Measurements from ENCODE around the gene SHISA4. TPM values are rescaled to one million over a fixed set of nuclear protein-coding genes. Genes with fewer than 3 reads are reported as not detected.

The SHISA4 gene
- total and polyA plus RNA-seq, 12 donors: 32.9 to 221 (median 77.9) TPM

- no peaks in the 10 kb centered on the region for H3K9me3 ChIP-seq (replicated peaks in 1 of 3)
- H3K27ac ChIP-seq: peak overlapping the region in 3 of 5 donors; percentile 71 to 78 (median 74)
- intact Hi-C loops (cut with DNase I): no loop called here
- no peak for TF ChIP-seq POLR2A (IDR thresholded peaks at IDR 0.05)
- TF ChIP-seq CTCF (IDR thresholded peaks at IDR 0.05): no peak
- H3K4me1 ChIP-seq (replicated peaks in 1 of 2): peaks cover 33 to 52% of the 10 kb centered on the region in 2 donors
- peak in 2 of 7 donors; percentile 30 to 51 for DNase-seq
- no peaks in the 10 kb centered on the region for H3K27me3 ChIP-seq
- peak overlapping the region; percentile 34 to 86 (median 51) for H3K4me3 ChIP-seq
- H3K36me3 ChIP-seq (replicated peaks in 1 of 2): no peaks in the 10 kb centered on the region
- WGBS, 4 donors: 13 to 26% (median 18%) methylated on average over 14 to 33 of the region's 33 CpGs
Measured at GRCh38 chr1:201889090-201889968, 631 bp downstream of the SHISA4 start.

- no peaks in the 10 kb centered on the region for H3K36me3 ChIP-seq (replicated peaks in 1 of 2)
- no peak overlapping the region for H3K4me3 ChIP-seq
- DNase-seq: peak in 1 of 7 donors; percentile 21
- peaks cover 24 to 43% of the 10 kb centered on the region in 2 donors for H3K4me1 ChIP-seq (replicated peaks in 1 of 2)
- H3K27me3 ChIP-seq: no peaks in the 10 kb centered on the region
- intact Hi-C loops (cut with DNase I): loop anchor here (10.0 kb wide), 1 partner anchor 235 kb away; the partner anchor contains the start of gene GPR37L1 (in 2 of the 2)
- peak overlapping the region in 1 of 5 donors; percentile 11 for H3K27ac ChIP-seq
- no peaks in the 10 kb centered on the region for H3K9me3 ChIP-seq (replicated peaks in 1 of 3)
- no peak for TF ChIP-seq CTCF (IDR thresholded peaks at IDR 0.05)
- TF ChIP-seq POLR2A (IDR thresholded peaks at IDR 0.05): no peak
- 88 to 93% (median 91%) methylated on average over 6 to 7 of the region's 7 CpGs for WGBS, 4 donors
Measured at GRCh38 chr1:201890223-201890622, 1.5 kb downstream of the SHISA4 start.

- no peak for DNase-seq
- intact Hi-C loops (cut with DNase I): loop anchor here (10.0 kb wide), 1 partner anchor 234 kb away; the partner anchor contains the start of gene GPR37L1 (in 2 of the 2)
- 73 to 87% (median 80%) methylated on average over 2 to 3 of the region's 3 CpGs for WGBS, 4 donors
- no peaks in the 10 kb centered on the region for H3K36me3 ChIP-seq (replicated peaks in 1 of 2)
- no peaks in the 10 kb centered on the region for H3K27me3 ChIP-seq
- TF ChIP-seq CTCF (IDR thresholded peaks at IDR 0.05) (no peak), POLR2A (IDR thresholded peaks at IDR 0.05) (no peak)
- peak overlapping the region in 1 of 5 donors; percentile 31 for H3K27ac ChIP-seq
- peaks cover 17 to 38% of the 10 kb centered on the region in 2 donors for H3K4me1 ChIP-seq (replicated peaks in 1 of 2)
- H3K9me3 ChIP-seq (replicated peaks in 1 of 3): no peaks in the 10 kb centered on the region
- no peak overlapping the region for H3K4me3 ChIP-seq
Measured at GRCh38 chr1:201890806-201891450, 2.2 kb downstream of the SHISA4 start.

- Histone ChIP-seq H3K27me3 (no peaks in the 10 kb centered on the region), H3K4me3 (no peak overlapping the region), H3K9me3 (replicated peaks in 1 of 3) (no peaks in the 10 kb centered on the region), H3K36me3 (replicated peaks in 1 of 2) (no peaks in the 10 kb centered on the region), H3K4me1 (replicated peaks in 1 of 2) (peaks cover 15 to 32% of the 10 kb centered on the region in 2 donors), H3K27ac (peak overlapping the region in 1 of 5 donors; percentile 31)
- WGBS, 4 donors: 83 to 91% (median 89%) methylated on average over 5 of the region's 5 CpGs
- DNase-seq: no peak
- TF ChIP-seq CTCF (IDR thresholded peaks at IDR 0.05): no peak
- TF ChIP-seq POLR2A (IDR thresholded peaks at IDR 0.05): no peak
- intact Hi-C loops (cut with DNase I): loop anchor here (10.0 kb wide), 1 partner anchor 233 kb away; the partner anchor contains the start of gene GPR37L1 (in 2 of the 2)
Measured at GRCh38 chr1:201891451-201892045, 2.9 kb downstream of the SHISA4 start.
